ENCODE results near the gene IGHMBP2.

DNA sequence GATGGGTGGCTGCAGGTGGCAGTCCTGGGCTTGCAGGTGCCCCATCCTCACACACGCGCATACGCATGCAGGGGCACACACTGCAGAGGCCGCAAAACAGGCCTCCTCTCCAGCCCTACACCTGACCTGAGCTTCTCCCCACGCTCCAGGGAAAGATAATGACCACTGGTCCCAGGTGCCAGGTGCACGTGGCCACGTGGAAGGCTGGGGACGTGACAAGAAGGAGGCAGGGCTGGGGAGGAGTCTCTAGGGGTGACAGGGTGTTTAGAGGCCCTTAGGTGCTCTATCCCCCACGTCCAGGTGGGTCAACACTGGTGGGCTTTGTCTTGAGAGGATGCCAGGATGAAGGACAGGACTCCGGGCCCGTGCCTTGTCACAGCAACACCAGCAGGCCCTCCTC lies 38.5 kb upstream of the IGHMBP2 start:
- TF ChIP-seq, protein P1, sequence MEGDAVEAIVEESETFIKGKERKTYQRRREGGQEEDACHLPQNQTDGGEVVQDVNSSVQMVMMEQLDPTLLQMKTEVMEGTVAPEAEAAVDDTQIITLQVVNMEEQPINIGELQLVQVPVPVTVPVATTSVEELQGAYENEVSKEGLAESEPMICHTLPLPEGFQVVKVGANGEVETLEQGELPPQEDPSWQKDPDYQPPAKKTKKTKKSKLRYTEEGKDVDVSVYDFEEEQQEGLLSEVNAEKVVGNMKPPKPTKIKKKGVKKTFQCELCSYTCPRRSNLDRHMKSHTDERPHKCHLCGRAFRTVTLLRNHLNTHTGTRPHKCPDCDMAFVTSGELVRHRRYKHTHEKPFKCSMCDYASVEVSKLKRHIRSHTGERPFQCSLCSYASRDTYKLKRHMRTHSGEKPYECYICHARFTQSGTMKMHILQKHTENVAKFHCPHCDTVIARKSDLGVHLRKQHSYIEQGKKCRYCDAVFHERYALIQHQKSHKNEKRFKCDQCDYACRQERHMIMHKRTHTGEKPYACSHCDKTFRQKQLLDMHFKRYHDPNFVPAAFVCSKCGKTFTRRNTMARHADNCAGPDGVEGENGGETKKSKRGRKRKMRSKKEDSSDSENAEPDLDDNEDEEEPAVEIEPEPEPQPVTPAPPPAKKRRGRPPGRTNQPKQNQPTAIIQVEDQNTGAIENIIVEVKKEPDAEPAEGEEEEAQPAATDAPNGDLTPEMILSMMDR (IDR thresholded peaks at IDR 0.05) = no peak
- TF ChIP-seq POLR2A (IDR thresholded peaks at IDR 0.05) = no peak
- no peak for TF ChIP-seq POLR2AphosphoS5 (IDR thresholded peaks at IDR 0.05)
